NCI-H2171 treated with DMSO at 0.1 percent for 48 hours (cell line): Measurements from ENCODE around the gene KCNG2.

Source experiments
- DNase-seq: peaks from one replicate; lab custom pipeline; 2025; lab: John Stamatoyannopoulos, UW

The KCNG2 gene

GRCh38 chr18:79910563-79911343, 113.0 kb downstream of the KCNG2 start:
- DNase-seq, result peak; percentile 5

DNA sequence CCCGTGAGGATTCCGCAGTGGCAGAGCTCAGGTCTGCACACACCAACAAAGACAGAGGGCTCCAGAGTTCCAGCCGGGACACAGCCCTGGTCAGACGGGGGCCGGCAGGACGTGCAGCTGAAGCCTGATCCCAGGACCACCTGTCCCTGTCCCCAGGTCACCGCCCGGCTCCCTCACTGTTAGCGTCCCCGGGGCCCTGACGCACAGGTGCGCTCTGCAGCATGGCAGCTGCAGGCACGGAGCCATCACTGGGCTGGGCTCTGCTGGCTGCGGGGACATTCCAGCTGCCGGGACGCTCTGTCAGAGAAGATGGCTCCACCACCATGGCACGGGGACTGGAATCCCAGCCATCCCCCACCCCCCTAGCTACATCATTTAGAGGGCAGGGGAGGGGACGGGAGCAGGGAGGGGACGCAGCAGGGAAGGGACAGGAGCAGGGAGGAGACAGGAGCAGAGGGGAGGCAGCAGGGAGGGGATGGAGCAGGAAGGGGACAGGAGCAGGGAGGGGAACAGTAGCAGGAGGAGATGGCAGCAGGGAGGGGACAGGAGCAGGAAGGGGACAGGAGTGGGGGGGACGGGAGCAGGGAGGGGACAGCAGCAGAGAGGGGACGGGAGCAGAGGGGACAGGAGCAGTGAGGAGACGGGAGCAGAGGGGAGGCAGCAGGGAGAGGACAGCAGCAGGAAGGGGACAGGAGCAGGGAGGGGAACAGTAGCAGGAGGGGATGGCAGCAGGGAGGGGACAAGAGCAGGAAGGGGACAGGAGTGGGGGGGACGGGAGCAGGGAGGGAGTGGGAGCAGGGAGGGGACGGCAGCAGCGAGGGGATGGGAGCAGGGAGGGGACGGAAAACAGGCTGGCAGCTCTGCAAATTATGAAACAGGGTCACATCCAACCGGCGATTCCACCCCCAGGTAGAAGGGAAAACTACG, 113.9 kb downstream of the KCNG2 start:
- DNase-seq, result peak; percentile 44

GRCh38 chr18:79912409-79912991, 114.8 kb downstream of the KCNG2 start:
- no peak for DNase-seq

- no peak for DNase-seq
These were observed 115.5 kb downstream of the KCNG2 start for GRCh38 chr18:79912994-79913831.

GRCh38 chr18:79914614-79915160, 116.9 kb downstream of the KCNG2 start:
- DNase-seq, result no peak

GRCh38 chr18:79915161-79916127, 117.7 kb downstream of the KCNG2 start:
- DNase-seq, result no peak

- DNase-seq, result no peak
These were observed 118.4 kb downstream of the KCNG2 start for GRCh38 chr18:79916128-79916494.

- DNase-seq, result no peak
These were observed 118.9 kb downstream of the KCNG2 start for GRCh38 chr18:79916546-79917168.

- no peak for DNase-seq
These were observed 119.6 kb downstream of the KCNG2 start for GRCh38 chr18:79917169-79917852.

- no peak for DNase-seq
These were observed 120.3 kb downstream of the KCNG2 start for GRCh38 chr18:79917853-79918614.

DNA sequence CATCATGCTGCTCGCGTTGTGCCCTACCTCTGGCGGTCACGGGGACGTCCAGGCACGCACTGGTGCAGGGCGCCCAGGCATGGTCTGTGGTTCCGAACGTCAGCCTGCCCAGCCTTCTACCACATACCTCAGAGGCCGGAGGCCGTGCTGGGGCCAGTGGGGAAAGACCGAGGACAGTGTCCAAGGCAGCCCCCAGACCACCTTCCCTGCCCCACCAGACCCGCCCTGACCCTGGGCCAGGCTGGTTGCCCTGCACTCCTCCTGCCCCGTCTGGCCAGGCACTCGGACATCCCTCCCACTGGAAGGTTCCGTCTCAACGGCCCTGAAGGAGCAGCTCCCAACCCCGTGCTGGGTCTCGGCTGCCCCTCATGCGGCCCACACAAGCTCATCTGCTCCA, 120.9 kb downstream of the KCNG2 start:
- no peak for DNase-seq

DNA sequence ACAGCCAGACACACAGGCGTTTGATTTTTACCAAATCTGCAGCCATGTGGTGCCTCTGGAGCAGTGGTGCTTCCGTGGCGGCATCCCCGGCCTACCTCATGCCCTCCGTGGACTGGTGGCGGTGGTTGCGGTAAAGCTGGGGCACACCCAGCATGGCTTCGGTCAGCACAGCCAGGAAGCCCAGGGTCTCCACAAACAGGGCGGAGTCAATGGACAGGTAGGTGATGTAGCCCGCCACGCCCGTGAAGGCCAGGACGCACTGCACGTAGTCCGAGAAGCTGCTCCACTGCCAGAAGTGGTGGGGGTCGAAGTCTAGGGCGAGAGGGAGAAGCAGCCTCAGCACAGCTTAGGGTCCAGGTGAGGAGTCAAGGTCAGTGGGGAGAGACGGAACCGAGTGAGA, 121.4 kb downstream of the KCNG2 start:
- DNase-seq, result no peak

DNA sequence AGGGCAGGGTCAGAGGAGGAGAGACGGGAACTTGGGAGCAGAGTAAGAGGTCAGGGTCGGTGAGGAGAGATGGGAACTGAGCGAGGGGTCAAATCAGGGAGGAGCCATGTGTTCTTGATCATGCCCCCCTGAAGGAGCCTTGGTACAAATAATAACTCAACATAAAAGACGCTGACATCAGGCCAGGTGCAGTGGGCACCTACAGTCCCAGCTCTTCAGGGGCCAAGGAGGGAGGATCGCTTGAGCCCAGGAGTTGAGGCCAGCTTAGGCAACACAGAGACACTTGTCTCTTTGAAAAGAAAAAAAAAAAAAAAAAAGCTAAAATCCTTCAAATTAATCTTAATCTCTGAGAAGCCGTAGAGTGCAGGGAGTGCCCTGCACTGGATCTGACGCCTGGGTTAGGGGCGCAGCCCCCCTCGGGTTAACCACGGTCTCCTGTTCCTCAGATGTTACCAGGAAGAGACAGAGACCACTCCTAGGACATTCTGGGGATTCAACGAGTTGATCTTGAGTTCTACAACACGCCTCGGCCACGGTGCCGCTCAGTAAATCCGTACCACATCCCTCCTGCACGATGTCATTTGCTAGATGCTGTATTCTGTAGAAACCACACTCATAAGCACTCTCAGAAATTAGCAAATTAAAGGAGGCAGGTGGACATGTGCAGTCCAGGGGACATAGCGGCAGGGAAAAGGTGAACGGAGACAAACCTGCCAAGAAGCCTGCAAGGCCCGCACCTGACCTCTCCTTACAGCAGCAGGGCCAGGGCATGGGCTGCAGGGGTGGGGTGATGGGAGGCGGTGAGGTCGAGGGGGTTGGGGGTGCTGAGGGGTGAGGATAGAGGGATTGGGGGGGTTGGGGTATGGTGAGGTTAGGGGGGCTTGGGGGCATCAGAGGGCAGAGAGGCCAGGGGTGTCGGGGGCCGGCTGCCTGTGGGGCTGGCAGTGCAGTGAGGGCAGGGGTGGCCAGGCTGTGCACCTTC, 124.5 kb downstream of the KCNG2 start:
- DNase-seq, result no peak

DNA sequence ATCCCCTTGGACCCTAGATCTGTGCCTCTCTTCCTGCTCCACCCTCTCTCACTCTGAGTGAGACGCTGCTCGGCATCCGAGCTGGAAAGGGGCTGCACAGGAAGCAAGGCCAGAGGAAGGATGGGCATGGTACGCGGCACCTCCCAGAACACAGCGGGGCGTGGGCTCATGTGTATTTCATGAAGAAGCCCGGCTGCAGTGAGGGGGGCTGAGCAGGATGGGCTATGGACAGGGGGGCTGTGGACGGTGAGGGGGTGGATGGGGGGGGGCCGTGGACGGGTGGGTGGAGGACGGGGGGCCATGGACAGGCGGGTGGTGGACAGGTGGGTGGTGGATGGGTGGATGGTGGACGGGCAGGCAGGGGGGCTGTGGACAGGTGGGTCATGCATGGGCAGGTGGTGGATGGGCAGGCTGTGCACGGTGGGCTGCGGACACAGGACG, 125.3 kb downstream of the KCNG2 start:
- DNase-seq, result no peak

GRCh38 chr18:79923896-79924585, 126.3 kb downstream of the KCNG2 start:
- no peak for DNase-seq
